BLaER1 treated with 17β-estradiol and CSF1 and Interleukin-3, amounts not matched to agents 10 nM and 100 nM (cell line): ENCODE results near the gene CACNB2.

Source experiments
- H3K27ac ChIP-seq, 11 experiments: shearing (Covaris generic); formaldehyde crosslinking; 2 replicates each; pipeline ENCODE4 v1.8.1; 2022
- H3K27me3 ChIP-seq, 11 experiments: shearing (Covaris generic); formaldehyde crosslinking; 2 replicates each; pipeline ENCODE4 v1.8.1; 2022
- H3K36me3 ChIP-seq, 11 experiments: shearing (Covaris generic); formaldehyde crosslinking; 2 replicates each; pipeline ENCODE4 v1.8.1; 2022
- H3K4me1 ChIP-seq, 10 experiments: shearing (Covaris generic); formaldehyde crosslinking; 2 replicates each; pipeline ENCODE4 v1.8.1; 2022
- H3K4me2 ChIP-seq, 11 experiments: shearing (Covaris generic); formaldehyde crosslinking; 2 replicates each; pipeline ENCODE4 v1.8.1; 2022
- H3K4me3 ChIP-seq, 10 experiments: shearing (Covaris generic); formaldehyde crosslinking; 2 replicates each; pipeline ENCODE4 v1.8.1; 2022
- H3K9ac ChIP-seq, 11 experiments: shearing (Covaris generic); formaldehyde crosslinking; 2 replicates each; pipeline ENCODE4 v1.8.1; 2022
- H3K9me3 ChIP-seq, 11 experiments: shearing (Covaris generic); formaldehyde crosslinking; replicated peaks in 1 of 11; 2 replicates each; pipeline ENCODE4 v1.8.1; 2022
- H4K20me1 ChIP-seq, 11 experiments: shearing (Covaris generic); formaldehyde crosslinking; 2 replicates each; pipeline ENCODE4 v1.8.1; 2022
- Cebpa-rat ChIP-seq, 11 experiments: shearing (Covaris generic); IDR thresholded peaks; 2 replicates each; pipeline ENCODE4 v1.8.1; 2022

The CACNB2 gene

GRCh38 chr10:18185621-18186020, 45.4 kb downstream of the CACNB2 start:
- no peak for TF ChIP-seq Cebpa-rat (IDR thresholded peaks at IDR 0.05)
- H3K27ac ChIP-seq = no peak overlapping the region

GRCh38 chr10:18190840-18191239, 50.6 kb downstream of the CACNB2 start:
- H3K4me2 ChIP-seq = no peak overlapping the region
- no peak overlapping the region for H3K4me3 ChIP-seq
- H3K4me1 ChIP-seq = no peaks in the 10 kb centered on the region
- no peaks in the 10 kb centered on the region for H4K20me1 ChIP-seq
- no peak overlapping the region for H3K27ac ChIP-seq
- H3K9me3 ChIP-seq = no peaks in the 10 kb centered on the region
- no peaks in the 10 kb centered on the region for H3K27me3 ChIP-seq
- no peaks in the 10 kb centered on the region for H3K36me3 ChIP-seq
- TF ChIP-seq Cebpa-rat (IDR thresholded peaks at IDR 0.05) = no peak
- H3K9ac ChIP-seq = no peak overlapping the region

More at GRCh38 chr10:18185621-18186020, 45.4 kb downstream of the CACNB2 start:
- no peak overlapping the region for H3K4me2 ChIP-seq
- no peak overlapping the region for H3K4me3 ChIP-seq
- no peaks in the 10 kb centered on the region for H4K20me1 ChIP-seq
- H3K4me1 ChIP-seq = no peaks in the 10 kb centered on the region
- no peak overlapping the region for H3K9ac ChIP-seq
- H3K27me3 ChIP-seq = no peaks in the 10 kb centered on the region
- H3K36me3 ChIP-seq = no peaks in the 10 kb centered on the region
- peaks cover 0 to 4% (median 0%) of the 10 kb centered on the region in 11 experiments; a peak in 2 of 22 replicates for H3K9me3 ChIP-seq

- no peak for TF ChIP-seq Cebpa-rat (IDR thresholded peaks at IDR 0.05)
- no peak overlapping the region for H3K27ac ChIP-seq
These were observed 54.4 kb downstream of the CACNB2 start for GRCh38 chr10:18194634-18195033.

GRCh38 chr10:18195060-18195799, 55.0 kb downstream of the CACNB2 start:
- H3K36me3 ChIP-seq = no peaks in the 10 kb centered on the region
- H3K4me3 ChIP-seq = no peak overlapping the region
- no peaks in the 10 kb centered on the region for H3K27me3 ChIP-seq
- TF ChIP-seq Cebpa-rat (IDR thresholded peaks at IDR 0.05) = no peak
- no peaks in the 10 kb centered on the region for H3K4me1 ChIP-seq
- H3K9me3 ChIP-seq = no peaks in the 10 kb centered on the region
- no peaks in the 10 kb centered on the region for H4K20me1 ChIP-seq
- no peak overlapping the region for H3K9ac ChIP-seq
- H3K4me2 ChIP-seq = no peak overlapping the region
- no peak overlapping the region for H3K27ac ChIP-seq

More at GRCh38 chr10:18194634-18195033, 54.4 kb downstream of the CACNB2 start:
- H3K27me3 ChIP-seq = no peaks in the 10 kb centered on the region
- no peak overlapping the region for H3K4me2 ChIP-seq
- no peak overlapping the region for H3K4me3 ChIP-seq
- H3K9ac ChIP-seq = no peak overlapping the region
- no peaks in the 10 kb centered on the region for H3K9me3 ChIP-seq
- no peaks in the 10 kb centered on the region for H3K4me1 ChIP-seq
- H3K36me3 ChIP-seq = no peaks in the 10 kb centered on the region
- no peaks in the 10 kb centered on the region for H4K20me1 ChIP-seq

- Histone ChIP-seq H3K4me3 (no peak overlapping the region), H3K9ac (no peak overlapping the region), H3K27ac (no peak overlapping the region), H3K4me1 (no peaks in the 10 kb centered on the region), H4K20me1 (no peaks in the 10 kb centered on the region), H3K4me2 (no peak overlapping the region), H3K27me3 (no peaks in the 10 kb centered on the region), H3K9me3 (no peaks in the 10 kb centered on the region), H3K36me3 (no peaks in the 10 kb centered on the region)
- no peak for TF ChIP-seq Cebpa-rat (IDR thresholded peaks at IDR 0.05)
These were observed 56.8 kb downstream of the CACNB2 start for GRCh38 chr10:18196806-18197550.

GRCh38 chr10:18197706-18198105, 57.5 kb downstream of the CACNB2 start:
- Histone ChIP-seq H3K27me3 (no peaks in the 10 kb centered on the region), H3K4me3 (no peak overlapping the region), H3K9me3 (no peaks in the 10 kb centered on the region), H3K9ac (no peak overlapping the region), H3K4me2 (no peak overlapping the region), H3K27ac (no peak overlapping the region), H4K20me1 (no peaks in the 10 kb centered on the region), H3K4me1 (no peaks in the 10 kb centered on the region), H3K36me3 (no peaks in the 10 kb centered on the region)
- no peak for TF ChIP-seq Cebpa-rat (IDR thresholded peaks at IDR 0.05)

GRCh38 chr10:18201877-18202276, 61.7 kb downstream of the CACNB2 start:
- Histone ChIP-seq H3K36me3 (no peaks in the 10 kb centered on the region), H3K9ac (no peak overlapping the region), H3K9me3 (no peaks in the 10 kb centered on the region), H3K4me1 (no peaks in the 10 kb centered on the region), H3K27ac (no peak overlapping the region), H3K4me3 (no peak overlapping the region), H3K27me3 (no peaks in the 10 kb centered on the region), H4K20me1 (no peaks in the 10 kb centered on the region), H3K4me2 (no peak overlapping the region)
- TF ChIP-seq Cebpa-rat (IDR thresholded peaks at IDR 0.05) = no peak

- no peak overlapping the region for H3K9ac ChIP-seq
These were observed 62.6 kb downstream of the CACNB2 start for GRCh38 chr10:18202680-18203460.

GRCh38 chr10:18203471-18203870, 63.2 kb downstream of the CACNB2 start:
- Histone ChIP-seq H3K36me3 (no peaks in the 10 kb centered on the region), H3K27ac (no peak overlapping the region), H3K9me3 (no peaks in the 10 kb centered on the region), H3K4me1 (no peaks in the 10 kb centered on the region), H3K4me2 (no peak overlapping the region), H4K20me1 (no peaks in the 10 kb centered on the region), H3K27me3 (no peaks in the 10 kb centered on the region), H3K9ac (no peak overlapping the region), H3K4me3 (no peak overlapping the region)
- no peak for TF ChIP-seq Cebpa-rat (IDR thresholded peaks at IDR 0.05)

More at GRCh38 chr10:18202680-18203460, 62.6 kb downstream of the CACNB2 start:
- no peaks in the 10 kb centered on the region for H3K27me3 ChIP-seq
- H3K9me3 ChIP-seq = no peaks in the 10 kb centered on the region
- H4K20me1 ChIP-seq = no peaks in the 10 kb centered on the region
- H3K36me3 ChIP-seq = no peaks in the 10 kb centered on the region
- no peak for TF ChIP-seq Cebpa-rat (IDR thresholded peaks at IDR 0.05)
- no peak overlapping the region for H3K27ac ChIP-seq
- no peak overlapping the region for H3K4me2 ChIP-seq
- H3K4me1 ChIP-seq = no peaks in the 10 kb centered on the region
- no peak overlapping the region for H3K4me3 ChIP-seq
